Smooth muscle cell (in vitro differentiated cells): Measurements from ENCODE around the gene CCNYL1. TPM values are rescaled to one million over a fixed set of nuclear protein-coding genes. Genes with fewer than 3 reads are reported as not detected.

ENCODE experiments used
- DNase-seq: peaks from one replicate; lab custom pipeline; 2025; ENCODE audit not compliant: unreplicated experiment; lab: John Stamatoyannopoulos, UW
- H2AFZ ChIP-seq: fragments of 200-600 bp; sonication (generic); 2 replicates; pipeline ENCODE4 v1.6.0; 2016; ENCODE audit warnings: antibody characterized with exemption, low read depth, mild to moderate bottlenecking
- H3F3A ChIP-seq: fragments of 200-600 bp; sonication (generic); 2 replicates; pipeline ENCODE4 v1.6.0; 2017; ENCODE audit warnings: antibody characterized with exemption, low read depth
- H3K27ac ChIP-seq: fragments of 200-600 bp; sonication (generic); 2 replicates; pipeline ENCODE4 v1.5.1; 2016; ENCODE audit warnings: low read depth, mild to moderate bottlenecking
- H3K27me3 ChIP-seq: fragments of 200-600 bp; sonication (generic); 2 replicates; pipeline ENCODE4 v1.6.1; 2016; ENCODE audit warnings: low read depth, mild to moderate bottlenecking
- H3K36me3 ChIP-seq: fragments of 200-600 bp; sonication (generic); 2 replicates; pipeline ENCODE4 v1.5.1; 2016; ENCODE audit warnings: low read depth
- H3K4me1 ChIP-seq: fragments of 200-600 bp; sonication (generic); 2 replicates; pipeline ENCODE4 v1.5.1; 2016; ENCODE audit warnings: low read depth
- H3K4me2 ChIP-seq: fragments of 200-600 bp; sonication (generic); 2 replicates; pipeline ENCODE4 v1.6.0; 2016; ENCODE audit warnings: mild to moderate bottlenecking
- H3K4me3 ChIP-seq: fragments of 200-600 bp; sonication (generic); 2 replicates; pipeline ENCODE4 v1.5.1; 2016; ENCODE audit warnings: mild to moderate bottlenecking
- H3K79me2 ChIP-seq: fragments of 200-600 bp; sonication (generic); 2 replicates; pipeline ENCODE4 v1.6.0; 2016; ENCODE audit warnings: low read depth, mild to moderate bottlenecking
- H3K9ac ChIP-seq: fragments of 200-600 bp; sonication (generic); 2 replicates; pipeline ENCODE4 v1.6.0; 2016; ENCODE audit warnings: low read depth
- H3K9me3 ChIP-seq: fragments of 200-600 bp; sonication (generic); replicated peaks from 2 replicates; pipeline ENCODE4 v1.5.1; 2016; ENCODE audit warnings: low read depth
- H4K20me1 ChIP-seq: fragments of 200-600 bp; sonication (generic); 2 replicates; pipeline ENCODE4 v1.6.0; 2016; ENCODE audit warnings: low read depth
- WGBS: methylation state at CpG from one replicate; pipeline ENCODE4 v1.1.7; 2016; ENCODE audit warnings: low lambda C conversion rate; 5-methylcytosine and 5-hydroxymethylcytosine counted together
- polyA plus RNA-seq: library from polyadenylated mRNA; unstranded; fragments of >200 nt; fragmentation: Nextera tagmentation; extraction: Ambion mirVana; gene quantifications from 2 replicates; pipeline ENCODE4 v1.2.1, GENCODE V29; 2016
- total RNA-seq: library from RNA; depleted of rRNA; stranded (reverse); fragments of >200 nt; gene quantifications from 2 replicates; pipeline ENCODE4 v1.2.3, GENCODE V29; 2014
- TF ChIP-seq, protein P1 (sequence below): fragments of 200-600 bp; sonication (generic); IDR thresholded peaks from 2 replicates; pipeline ENCODE4 v1.5.1; 2017; ENCODE audit warnings: borderline replicate concordance, mild to moderate bottlenecking, antibody characterized with exemption; ENCODE audit not compliant: insufficient read depth, poor library complexity, severe bottlenecking

CCNYL1 gene
- total and polyA plus RNA-seq, 2 experiments from 2014 or later: 7.2 to 15.1 TPM

DNA sequence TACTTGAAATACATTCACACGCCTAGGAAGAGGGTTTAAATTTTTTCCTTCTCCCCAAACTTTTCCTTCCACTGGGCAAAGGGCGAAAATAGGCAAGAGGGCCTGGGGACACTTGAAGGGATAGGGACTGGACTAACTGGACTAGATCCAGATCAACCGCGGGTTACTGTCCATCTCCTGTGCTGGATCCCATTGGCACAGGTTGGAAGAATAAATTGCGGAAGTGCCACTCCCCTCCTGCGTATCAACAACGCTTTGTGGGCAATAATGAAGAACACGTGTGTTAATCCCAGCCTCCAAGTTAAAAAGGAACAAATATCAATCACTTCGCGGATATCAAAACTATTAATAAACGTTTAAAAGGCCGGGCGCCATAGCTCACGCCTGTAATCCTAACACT is 60.0 kb downstream of the CCNYL1 start:
- no peak overlapping the region for H3K9ac ChIP-seq
- H3K27me3 ChIP-seq: peaks cover 30% of the 10 kb centered on the region
- no peaks in the 10 kb centered on the region for H3K79me2 ChIP-seq
- TF ChIP-seq, protein P1, sequence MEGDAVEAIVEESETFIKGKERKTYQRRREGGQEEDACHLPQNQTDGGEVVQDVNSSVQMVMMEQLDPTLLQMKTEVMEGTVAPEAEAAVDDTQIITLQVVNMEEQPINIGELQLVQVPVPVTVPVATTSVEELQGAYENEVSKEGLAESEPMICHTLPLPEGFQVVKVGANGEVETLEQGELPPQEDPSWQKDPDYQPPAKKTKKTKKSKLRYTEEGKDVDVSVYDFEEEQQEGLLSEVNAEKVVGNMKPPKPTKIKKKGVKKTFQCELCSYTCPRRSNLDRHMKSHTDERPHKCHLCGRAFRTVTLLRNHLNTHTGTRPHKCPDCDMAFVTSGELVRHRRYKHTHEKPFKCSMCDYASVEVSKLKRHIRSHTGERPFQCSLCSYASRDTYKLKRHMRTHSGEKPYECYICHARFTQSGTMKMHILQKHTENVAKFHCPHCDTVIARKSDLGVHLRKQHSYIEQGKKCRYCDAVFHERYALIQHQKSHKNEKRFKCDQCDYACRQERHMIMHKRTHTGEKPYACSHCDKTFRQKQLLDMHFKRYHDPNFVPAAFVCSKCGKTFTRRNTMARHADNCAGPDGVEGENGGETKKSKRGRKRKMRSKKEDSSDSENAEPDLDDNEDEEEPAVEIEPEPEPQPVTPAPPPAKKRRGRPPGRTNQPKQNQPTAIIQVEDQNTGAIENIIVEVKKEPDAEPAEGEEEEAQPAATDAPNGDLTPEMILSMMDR: no peak
- H2AFZ ChIP-seq: no peak overlapping the region
- H3K4me1 ChIP-seq: peaks cover 8% of the 10 kb centered on the region
- H4K20me1 ChIP-seq: no peaks in the 10 kb centered on the region
- no peaks in the 10 kb centered on the region for H3K36me3 ChIP-seq
- 90% methylated on average over 14 of the region's 14 CpGs for WGBS
- no peaks in the 10 kb centered on the region for H3F3A ChIP-seq
- no peak overlapping the region for H3K4me3 ChIP-seq
- no peak for DNase-seq
- H3K27ac ChIP-seq: no peak overlapping the region
- H3K9me3 ChIP-seq: no peaks in the 10 kb centered on the region
- no peak overlapping the region for H3K4me2 ChIP-seq

DNA sequence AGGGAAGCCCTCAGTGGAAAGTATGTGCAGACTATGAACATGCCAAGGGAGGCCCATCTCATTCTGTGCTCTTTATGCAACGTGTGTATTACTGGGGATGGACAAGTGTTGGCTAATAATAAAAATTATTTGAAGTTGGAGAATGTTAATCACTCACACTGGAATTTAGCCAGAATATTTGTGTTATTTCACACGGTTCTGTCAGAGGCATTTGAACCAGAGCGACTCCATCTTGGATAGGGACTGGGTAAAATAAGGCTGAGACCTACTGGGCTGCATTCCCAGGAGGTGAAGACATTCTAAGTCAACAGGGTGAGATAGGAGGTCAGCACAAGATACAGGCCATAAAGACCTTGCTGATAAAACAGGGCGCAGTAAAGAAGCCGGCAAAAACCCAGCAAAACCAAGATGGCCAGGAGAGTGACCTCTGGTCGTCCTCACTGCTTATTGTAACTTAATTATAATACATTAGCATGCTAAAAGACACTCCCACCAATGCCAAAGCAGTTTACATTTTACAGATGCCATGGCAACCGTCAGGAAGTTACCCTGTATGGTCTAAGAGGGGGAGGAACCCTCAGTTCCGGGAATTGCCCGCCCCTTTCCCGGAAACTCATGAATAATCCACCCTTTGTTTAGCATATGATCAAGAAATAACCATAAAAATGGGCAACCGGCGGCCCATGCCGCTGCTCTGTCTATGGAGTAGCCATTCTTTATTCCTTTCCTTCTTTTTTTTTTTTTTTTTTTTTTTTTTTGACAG is 60.8 kb downstream of the CCNYL1 start:
- WGBS: 69% methylated on average over 13 of the region's 13 CpGs
- H4K20me1 ChIP-seq: no peaks in the 10 kb centered on the region
- peaks cover 5% of the 10 kb centered on the region for H3K4me1 ChIP-seq
- H3K79me2 ChIP-seq: no peaks in the 10 kb centered on the region
- H3K9ac ChIP-seq: no peak overlapping the region
- no peaks in the 10 kb centered on the region for H3K9me3 ChIP-seq
- H3K27me3 ChIP-seq: peaks cover 21% of the 10 kb centered on the region
- H3K36me3 ChIP-seq: no peaks in the 10 kb centered on the region
- H3F3A ChIP-seq: no peaks in the 10 kb centered on the region
- no peak overlapping the region for H2AFZ ChIP-seq
- DNase-seq: no peak
- no peak overlapping the region for H3K4me3 ChIP-seq
- no peak overlapping the region for H3K27ac ChIP-seq
- H3K4me2 ChIP-seq: no peak overlapping the region
- TF ChIP-seq, protein P1: no peak

DNA sequence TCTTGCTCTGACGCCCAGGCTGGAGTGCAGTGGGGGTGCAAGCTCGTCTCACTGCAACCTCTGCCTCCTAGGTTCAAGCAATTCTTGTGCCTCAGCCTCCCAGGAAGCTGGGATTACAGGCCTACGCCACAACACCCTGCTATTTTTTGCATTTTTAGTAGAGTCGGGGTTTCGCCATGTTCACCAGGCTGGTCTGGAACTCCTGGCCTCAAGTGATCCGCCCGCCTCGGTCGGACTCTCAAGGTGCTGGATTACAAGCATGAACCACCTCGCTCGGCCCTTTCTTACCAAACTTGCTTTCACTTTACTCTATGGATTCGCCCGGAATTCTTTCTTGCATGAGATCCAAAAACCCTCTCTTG is 61.4 kb downstream of the CCNYL1 start:
- TF ChIP-seq, protein P1: no peak
- DNase-seq: no peak
- H3F3A ChIP-seq: no peaks in the 10 kb centered on the region
- no peak overlapping the region for H3K4me3 ChIP-seq
- no peak overlapping the region for H3K27ac ChIP-seq
- no peak overlapping the region for H3K4me2 ChIP-seq
- H2AFZ ChIP-seq: no peak overlapping the region
- H3K27me3 ChIP-seq: peaks cover 16% of the 10 kb centered on the region
- 88% methylated on average over 13 of the region's 13 CpGs for WGBS
- H3K9me3 ChIP-seq: no peaks in the 10 kb centered on the region
- H3K36me3 ChIP-seq: no peaks in the 10 kb centered on the region
- peaks cover 5% of the 10 kb centered on the region for H3K4me1 ChIP-seq
- H4K20me1 ChIP-seq: no peaks in the 10 kb centered on the region
- no peak overlapping the region for H3K9ac ChIP-seq
- no peaks in the 10 kb centered on the region for H3K79me2 ChIP-seq

DNA sequence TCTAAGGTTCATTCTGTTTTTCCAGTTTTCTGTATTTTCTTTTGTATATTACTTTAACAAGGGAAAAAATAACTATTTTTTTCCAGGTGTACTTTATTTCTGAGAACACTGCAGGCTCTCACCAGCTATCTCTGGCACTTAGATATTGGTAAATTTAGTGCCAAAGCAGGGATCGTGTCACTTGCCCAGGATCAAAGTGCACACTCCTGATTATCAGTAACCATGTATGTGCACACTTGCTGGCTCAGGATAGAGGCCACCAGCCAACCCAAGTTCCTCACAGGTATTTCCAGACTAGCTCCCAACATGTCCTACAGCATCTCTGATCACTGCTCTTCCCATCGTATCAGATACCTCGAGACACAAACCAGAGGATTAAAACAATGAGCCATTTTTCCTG is 64.0 kb downstream of the CCNYL1 start:
- Histone ChIP-seq H3F3A (no peaks in the 10 kb centered on the region), H2AFZ (no peak overlapping the region), H3K9ac (no peak overlapping the region), H3K4me3 (no peak overlapping the region), H3K79me2 (no peaks in the 10 kb centered on the region), H3K9me3 (no peaks in the 10 kb centered on the region), H4K20me1 (no peaks in the 10 kb centered on the region), H3K36me3 (no peaks in the 10 kb centered on the region), H3K27me3 (no peaks in the 10 kb centered on the region), H3K4me1 (peaks cover 5% of the 10 kb centered on the region), H3K27ac (no peak overlapping the region), H3K4me2 (no peak overlapping the region)
- WGBS: 92% methylated on average over 3 of the region's 3 CpGs
- TF ChIP-seq, protein P1: no peak
- no peak for DNase-seq
